Measurements from ENCODE around the gene LRP3.
A peak's percentile ranks its signal among the peaks of the same experiment; 100 is the strongest.
"Not testable (repeated sequence)": the region's sequence is repeated elsewhere in the genome, so short reads cannot be mapped to it uniquely, and the experiment has no call there.

Gene LRP3

GRCh38 chr19:33216198-33216830 is 22.2 kb downstream of the LRP3 start:
- no peak for DNase-seq (ENCODE audit: low read depth in 1 of 2, low spot score in 1 of 2)

GRCh38 chr19:33217881-33218280 is 23.8 kb downstream of the LRP3 start:
- DNase-seq (ENCODE audit: low read depth in 1 of 2, low spot score in 1 of 2) = no peak

GRCh38 chr19:33219261-33219815 is 25.2 kb downstream of the LRP3 start:
- no peak for DNase-seq (ENCODE audit: low read depth in 1 of 2, low spot score in 1 of 2)

- DNase-seq (ENCODE audit: low read depth in 1 of 2, low spot score in 1 of 2) = no peak
These were observed 26.0 kb downstream of the LRP3 start for GRCh38 chr19:33220115-33220514.

- no peak for DNase-seq (ENCODE audit: low read depth in 1 of 2, low spot score in 1 of 2)
These were observed 26.6 kb downstream of the LRP3 start for GRCh38 chr19:33220735-33221134.

GRCh38 chr19:33221638-33222037 is 27.5 kb downstream of the LRP3 start:
- DNase-seq (ENCODE audit: low read depth in 1 of 2, low spot score in 1 of 2) = no peak

- not testable (repeated sequence) for DNase-seq (ENCODE audit: low read depth in 1 of 2, low spot score in 1 of 2)
These were observed 28.1 kb downstream of the LRP3 start for GRCh38 chr19:33222255-33222654.

- DNase-seq (ENCODE audit: low read depth in 1 of 2, low spot score in 1 of 2) = no peak
These were observed 30.7 kb downstream of the LRP3 start for GRCh38 chr19:33224694-33225457.

- DNase-seq (ENCODE audit: low read depth in 1 of 2, low spot score in 1 of 2) = no peak
These were observed 31.4 kb downstream of the LRP3 start, which contains the start of gene SLC7A10 for GRCh38 chr19:33225458-33225926. TSS of gene SLC7A10 (minus strand) at chr19:33225850. CDS start at chr19:33225703, 147 bp downstream.

- DNase-seq (ENCODE audit: low read depth in 1 of 2, low spot score in 1 of 2) = no peak
These were observed 32.6 kb downstream of the LRP3 start for GRCh38 chr19:33226550-33227241.

- no peak for DNase-seq (ENCODE audit: low read depth in 1 of 2, low spot score in 1 of 2)
These were observed 33.1 kb downstream of the LRP3 start for GRCh38 chr19:33227242-33227650.

GRCh38 chr19:33227870-33228599 is 33.9 kb downstream of the LRP3 start:
- DNase-seq (ENCODE audit: low read depth in 1 of 2, low spot score in 1 of 2) = no peak

GRCh38 chr19:33229962-33230361 is 35.8 kb downstream of the LRP3 start:
- DNase-seq (ENCODE audit: low read depth in 1 of 2, low spot score in 1 of 2) = no peak

- DNase-seq (ENCODE audit: low read depth in 1 of 2, low spot score in 1 of 2) = no peak
These were observed 37.4 kb downstream of the LRP3 start for GRCh38 chr19:33231511-33231910.

GRCh38 chr19:33232656-33233055 is 38.5 kb downstream of the LRP3 start:
- no peak for DNase-seq (ENCODE audit: low read depth in 1 of 2, low spot score in 1 of 2)

- no peak for DNase-seq (ENCODE audit: low read depth in 1 of 2, low spot score in 1 of 2)
These were observed 39.1 kb downstream of the LRP3 start for GRCh38 chr19:33233056-33233873.

- no peak for DNase-seq (ENCODE audit: low read depth in 1 of 2, low spot score in 1 of 2)
These were observed 40.0 kb downstream of the LRP3 start for GRCh38 chr19:33234092-33234491.

GRCh38 chr19:33234736-33235135 is 40.6 kb downstream of the LRP3 start:
- DNase-seq (ENCODE audit: low read depth in 1 of 2, low spot score in 1 of 2) = no peak

- peak; percentile 66 to 77 for DNase-seq (ENCODE audit: low read depth in 1 of 2, low spot score in 1 of 2)
These were observed 41.3 kb downstream of the LRP3 start for GRCh38 chr19:33235269-33235995.

Measured in activated T-helper 1 cell treated with anti-CD3 and anti-CD28 coated beads, Interleukin-2, amount 50 U/mL, for 16 hours (primary cell).